Thyroid gland (tissue), 4 donors: ENCODE data around the gene MTFMT. TPM values are rescaled to one million over a fixed set of nuclear protein-coding genes. Genes with fewer than 3 reads are reported as not detected.

Experiments
- DNase-seq, 2 donors: peaks; one replicate each; pipeline ENCODE4 v3.0.0-alpha.2; 2019
- H3K27ac ChIP-seq, 3 donors: fragments of 200-600 bp; sonication (generic); 1 replicate in 2 of 3; 2 replicates in 1 of 3; pipeline ENCODE4 v1.5.1; 2016 to 2019; ENCODE audit warnings: mild to moderate bottlenecking in 1 of 3, moderate library complexity in 1 of 3
- H3K27me3 ChIP-seq: fragments of 200-600 bp; sonication (generic); one replicate; pipeline ENCODE4 v1.5.1; 2019
- H3K36me3 ChIP-seq, 2 donors: fragments of 200-600 bp; sonication (generic); one replicate each; pipeline ENCODE4 v1.5.1; 2016 to 2019
- H3K4me1 ChIP-seq, 2 donors: fragments of 200-600 bp; sonication (generic); one replicate each; pipeline ENCODE4 v1.5.1; 2017 to 2019
- H3K4me3 ChIP-seq, 3 donors: fragments of 200-600 bp; sonication (generic); replicated peaks in 1 of 3; 1 replicate in 2 of 3; 2 replicates in 1 of 3; pipeline ENCODE4 v1.5.1; 2016; ENCODE audit warnings: mild to moderate bottlenecking in 1 of 3
- H3K9me3 ChIP-seq: fragments of 200-600 bp; sonication (generic); one replicate; pipeline ENCODE4 v1.5.1; 2017
- CTCF ChIP-seq, 6 experiments: fragments of 200-600 bp in 3 of 6; fragments of 450-650 bp in 3 of 6; sonication (generic) in 3 of 6; IDR thresholded peaks; one replicate each; pipeline ENCODE4 v1.5.1; 2016 to 2019; ENCODE audit warnings: antibody characterized with exemption in 6 of 6, mild to moderate bottlenecking in 2 of 6, inconsistent platforms in 1 of 6, moderate library complexity in 1 of 6
- POLR2A ChIP-seq, 2 donors: fragments of 450-650 bp; IDR thresholded peaks; one replicate each; pipeline ENCODE4 v1.6.1; 2017; ENCODE audit warnings: antibody characterized with exemption in 2 of 2, mild to moderate bottlenecking in 2 of 2, moderate library complexity in 1 of 2
- WGBS, 2 donors: methylation state at CpG; one replicate each; pipeline ENCODE4 v1.1.5; 2017; 5-methylcytosine and 5-hydroxymethylcytosine counted together
- intact Hi-C: fragments of 100-400 bp; cut with DNase I; formaldehyde crosslinking; loops from one replicate; pipeline ENCODE4 v1.15.1; 2023
- total RNA-seq, 4 donors: library from RNA; depleted of rRNA; stranded (reverse); fragments of >200 nt; gene quantifications; one replicate each; pipeline ENCODE4 v1.2.3, GENCODE V29; 2016

MTFMT gene
- total RNA-seq, 4 donors from 2014 or later, result 20.7 to 31.6 (median 27.1) TPM

DNA sequence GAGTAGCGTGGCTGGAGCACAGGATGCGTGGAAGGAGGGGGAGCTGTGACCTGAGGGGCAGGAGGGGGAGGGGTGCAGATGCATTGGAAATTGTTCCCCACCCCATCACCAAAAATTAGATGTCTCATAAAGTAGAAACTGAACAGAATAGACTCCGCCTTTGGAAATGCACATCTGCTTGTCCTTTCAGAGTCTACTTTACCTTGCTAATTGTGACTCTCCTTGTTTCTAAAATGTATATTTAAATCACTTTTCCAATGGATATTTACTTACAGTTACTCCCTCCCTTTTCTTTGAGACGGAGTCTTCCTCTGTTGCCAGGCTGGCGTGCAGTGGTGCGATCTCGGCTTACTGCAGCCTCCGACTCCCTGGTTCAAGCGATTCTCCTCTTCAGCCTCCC lies 70.3 kb downstream of the MTFMT start:
- no peak overlapping the region for H3K27ac ChIP-seq
- no peaks in the 10 kb centered on the region for H3K27me3 ChIP-seq
- no peaks in the 10 kb centered on the region for H3K9me3 ChIP-seq
- H3K4me3 ChIP-seq, result no peak overlapping the region
- no peak for DNase-seq
- WGBS, 2 donors, result 97 to 99% methylated on average over 9 of the region's 9 CpGs
- H3K36me3 ChIP-seq, result peaks cover 50 to 52% of the 10 kb centered on the region in 2 donors
- no peaks in the 10 kb centered on the region for H3K4me1 ChIP-seq
- TF ChIP-seq POLR2A (IDR thresholded peaks at IDR 0.05), result no peak
- TF ChIP-seq CTCF (IDR thresholded peaks at IDR 0.05), result no peak
- intact Hi-C loops, result no loop called here

DNA sequence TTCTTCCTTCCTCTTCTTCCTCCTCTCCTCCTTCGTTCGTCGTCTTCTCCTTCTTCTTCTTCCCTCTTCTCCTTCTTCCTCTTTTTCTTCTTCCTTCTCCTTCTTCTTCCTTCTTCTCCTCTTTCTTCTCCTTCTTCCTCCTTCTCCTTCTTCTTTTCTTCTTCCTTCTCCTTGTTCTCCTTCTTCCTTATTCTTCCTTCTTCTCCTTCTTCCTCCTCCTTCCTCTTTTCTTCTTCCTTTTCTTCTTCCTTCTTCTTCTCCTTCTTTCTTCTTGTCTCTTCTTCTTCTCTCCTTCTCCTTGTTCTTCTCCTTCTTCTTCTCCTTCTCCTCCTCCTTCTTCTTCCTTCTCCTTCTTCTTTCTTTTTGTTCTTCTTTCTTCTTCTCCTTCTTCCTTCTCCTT lies 75.0 kb downstream of the MTFMT start:
- no peak for TF ChIP-seq CTCF (IDR thresholded peaks at IDR 0.05)
- TF ChIP-seq POLR2A (IDR thresholded peaks at IDR 0.05), result no peak
- WGBS, 2 donors, result 94 to 95% methylated on average over 2 of the region's 3 CpGs
- no peaks in the 10 kb centered on the region for H3K27me3 ChIP-seq
- H3K36me3 ChIP-seq, result peaks cover 7 to 9% of the 10 kb centered on the region in 2 donors
- peaks cover under 1 to 15% of the 10 kb centered on the region in 2 donors for H3K4me1 ChIP-seq
- intact Hi-C loops, result no loop called here
- no peaks in the 10 kb centered on the region for H3K9me3 ChIP-seq
- H3K27ac ChIP-seq, result no peak overlapping the region
- H3K4me3 ChIP-seq, result no peak overlapping the region
- DNase-seq, result no peak

GRCh38 chr15:64951777-64952418 lies 77.5 kb downstream of the MTFMT start:
- Histone ChIP-seq H3K9me3 (no peaks in the 10 kb centered on the region), H3K4me3 (no peak overlapping the region), H3K27me3 (no peaks in the 10 kb centered on the region), H3K36me3 (peaks cover 0 to 2% of the 10 kb centered on the region in 2 donors), H3K4me1 (peaks cover 5 to 25% of the 10 kb centered on the region in 2 donors), H3K27ac (no peak overlapping the region)
- TF ChIP-seq CTCF (IDR thresholded peaks at IDR 0.05), result no peak
- TF ChIP-seq POLR2A (IDR thresholded peaks at IDR 0.05), result no peak
- intact Hi-C loops, result no loop called here
- 94 to 96% methylated on average over 2 of the region's 2 CpGs for WGBS, 2 donors
- no peak for DNase-seq

Other genes with a start within 250 kb of the MTFMT start
- gene PIF1, start 204.0 kb downstream of the MTFMT start, total RNA-seq, result 1 to 10 TPM in 1 of 4 donors, under 1 TPM in 2, not detected in 1; 0.33 to 1.1 (median 0.54) TPM
- gene PLEKHO2, start 187.7 kb downstream of the MTFMT start, total RNA-seq, result 10 to 100 TPM; 31.3 to 53.6 (median 46.1) TPM
- 10 to 100 TPM in 1 of 4 donors, 1 to 10 TPM in 3; 5.1 to 11.9 (median 6.3) TPM for gene ANKDD1A, start 117.7 kb downstream of the MTFMT start, total RNA-seq
- 100 to 1,000 TPM; 119 to 149 (median 122) TPM for gene SPG21, start 39.7 kb downstream of the MTFMT start, total RNA-seq
- not detected for gene SLC51B, start 15.7 kb upstream of the MTFMT start, total RNA-seq
- gene RASL12, start 38.4 kb upstream of the MTFMT start, total RNA-seq, result 10 to 100 TPM in 1 of 4 donors, 1 to 10 TPM in 3; 5.1 to 12.5 (median 7.7) TPM
- gene KBTBD13, start 47.1 kb upstream of the MTFMT start, total RNA-seq, result not detected
- gene UBAP1L, start 85.6 kb upstream of the MTFMT start, total RNA-seq, result 10 to 100 TPM in 1 of 4 donors, 1 to 10 TPM in 3; 8.1 to 12.6 (median 8.8) TPM
- 10 to 100 TPM; 27.5 to 43.4 (median 32.9) TPM for gene PDCD7, start 104.2 kb upstream of the MTFMT start, total RNA-seq
- gene CLPX, start 155.7 kb upstream of the MTFMT start, total RNA-seq, result 10 to 100 TPM; 37.9 to 57.5 (median 46.4) TPM
- gene CILP, start 181.8 kb upstream of the MTFMT start, total RNA-seq, result 10 to 100 TPM in 1 of 4 donors, 1 to 10 TPM in 3; 2.1 to 17.6 (median 5.0) TPM